CD4-positive, alpha-beta T cell (primary cell): ENCODE data around the gene POLDIP3. TPM values are rescaled to one million over a fixed set of nuclear protein-coding genes. Genes with fewer than 3 reads are reported as not detected.

Experiments
- ATAC-seq: fragments of 200-7000 bp; cut with Tn5 transposase; one replicate; pipeline ENCODE4 v1.10.0; 2022; ENCODE audit warnings: mild to moderate bottlenecking; ENCODE audit not compliant: poor library complexity
- CTCF ChIA-PET: fragments of 350-600 bp; sonication (Branson Sonifier 250); formaldehyde crosslinking; loops from one replicate; lab custom pipeline; 2021; ENCODE audit warnings: antibody characterized with exemption, inconsistent platforms; lab: Charles Lee
- POLR2A ChIA-PET: fragments of 350-600 bp; sonication (Branson Sonifier 250); formaldehyde crosslinking; loops from one replicate; lab custom pipeline; 2021; ENCODE audit warnings: antibody characterized with exemption, inconsistent platforms; lab: Charles Lee
- DNase-seq, 14 experiments: peaks; one replicate each; pipeline ENCODE4 v3.0.0-alpha.2; 2013 to 2020; ENCODE audit warnings: mixed read lengths in 2 of 14
- H3K27ac ChIP-seq, 2 donors: one replicate each; pipeline versions ENCODE4 v1.5.1 to v1.7.0; 2013; ENCODE audit warnings: low read length in 2 of 2, low read depth in 1 of 2, mild to moderate bottlenecking in 1 of 2
- H3K27me3 ChIP-seq, 2 experiments: 1 replicate in 1 of 2; 2 replicates in 1 of 2; pipeline versions ENCODE4 v1.6.1 to v1.7.0; 2013; ENCODE audit warnings: low read length in 2 of 2, control low read depth in 1 of 2, mild to moderate bottlenecking in 1 of 2, moderate library complexity in 1 of 2; ENCODE audit not compliant: insufficient read depth in 2 of 2, control insufficient read depth in 1 of 2
- H3K36me3 ChIP-seq: one replicate; pipeline ENCODE4 v1.6.1; 2013; ENCODE audit warnings: low read length, control low read depth; ENCODE audit not compliant: insufficient read depth
- H3K4me1 ChIP-seq: one replicate; pipeline ENCODE4 v1.6.1; 2013; ENCODE audit warnings: low read length, control low read depth; ENCODE audit not compliant: insufficient read depth
- H3K4me3 ChIP-seq: one replicate; pipeline ENCODE4 v1.5.1; 2013; ENCODE audit warnings: mild to moderate bottlenecking, low read length, moderate library complexity
- H3K9me3 ChIP-seq, 2 experiments: 1 replicate in 1 of 2; 2 replicates in 1 of 2; pipeline versions ENCODE4 v1.6.1 to v1.7.0; 2013; ENCODE audit warnings: low read length in 2 of 2, mild to moderate bottlenecking in 2 of 2, control low read depth in 1 of 2, moderate library complexity in 1 of 2; ENCODE audit not compliant: control insufficient read depth in 1 of 2, insufficient read depth in 1 of 2
- H3K27ac Mint-ChIP-seq: one replicate; pipeline ENCODE4 v1.8.0; 2020; ENCODE audit warnings: mixed read lengths
- H3K27me3 Mint-ChIP-seq: one replicate; pipeline ENCODE4 v1.8.0; 2021; ENCODE audit warnings: mixed read lengths
- H3K36me3 Mint-ChIP-seq: one replicate; pipeline ENCODE4 v1.8.0; 2021; ENCODE audit warnings: low read depth, mixed read lengths
- H3K4me1 Mint-ChIP-seq: one replicate; pipeline ENCODE4 v1.8.0; 2021; ENCODE audit warnings: low read depth, mixed read lengths
- H3K4me3 Mint-ChIP-seq: one replicate; pipeline ENCODE4 v1.8.0; 2020; ENCODE audit warnings: mild to moderate bottlenecking, mixed read lengths
- H3K9me3 Mint-ChIP-seq: one replicate; pipeline ENCODE4 v1.8.0; 2020; ENCODE audit warnings: mixed read lengths
- CTCF ChIP-seq: fragments of 200-600 bp; IDR thresholded peaks from one replicate; pipeline ENCODE4 v1.8.0; 2022; ENCODE audit warnings: antibody characterized with exemption, mild to moderate bottlenecking
- intact Hi-C, 2 experiments: fragments of 100-400 bp; cut with DNase I in 1 of 2; cut with micrococcal nuclease in 1 of 2; formaldehyde crosslinking; loops; one replicate each; pipeline versions ENCODE4 v1.15.1 to v1.9.0; 2023 to 2025; cut with DNase I, micrococcal nuclease
- total RNA-seq, 174 experiments: library from RNA in 2 of 174; stranded (reverse) in 2 of 174; gene quantifications; one replicate each; pipeline ENCODE4 v1.2.3 and lab custom pipeline; 2021 to 2026

The POLDIP3 gene
- total RNA-seq, 2 experiments from 2014 or later = 77.7 to 80.7 TPM

DNA sequence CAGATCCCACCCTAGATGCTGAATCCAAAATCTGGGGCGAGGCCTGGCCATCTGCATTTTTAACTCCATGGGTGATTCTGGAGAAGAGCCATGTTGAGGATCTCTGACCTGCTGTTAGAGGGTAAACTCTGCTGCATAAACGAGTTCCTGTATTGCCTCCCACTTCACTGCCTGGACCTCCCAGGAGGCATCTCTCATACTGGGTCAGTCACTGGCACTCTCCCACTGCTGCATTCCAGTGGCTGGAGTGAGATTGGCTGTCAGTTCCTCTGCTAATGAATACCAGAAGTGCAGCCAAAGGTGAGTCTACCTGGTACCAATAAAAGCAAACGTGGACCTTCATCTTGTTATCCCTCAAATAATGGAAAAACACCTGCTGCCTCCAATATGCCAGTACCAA is 10.3 kb downstream of the POLDIP3 start:
- H3K36me3 Mint-ChIP-seq = peaks cover 86% of the 10 kb centered on the region
- no peak overlapping the region for H3K4me3 Mint-ChIP-seq
- Histone ChIP-seq H3K27ac (no peak overlapping the region), H3K4me3 (no peak overlapping the region), H3K4me1 (peaks cover 30% of the 10 kb centered on the region), H3K36me3 (peaks cover 69% of the 10 kb centered on the region), H3K27me3 (no peaks in the 10 kb centered on the region), H3K9me3 (no peaks in the 10 kb centered on the region)
- ATAC-seq (no peak), DNase-seq (no peak)
- H3K27ac Mint-ChIP-seq = no peak overlapping the region
- no peaks in the 10 kb centered on the region for H3K27me3 Mint-ChIP-seq
- TF ChIP-seq CTCF = no peak
- H3K9me3 Mint-ChIP-seq = no peaks in the 10 kb centered on the region
- H3K4me1 Mint-ChIP-seq = peaks cover 42% of the 10 kb centered on the region
- intact Hi-C loops = no loop called here
- POLR2A ChIA-PET = no interaction called here
- CTCF ChIA-PET = no interaction called here

GRCh38 chr22:42603427-42603826 is 11.3 kb downstream of the POLDIP3 start:
- Mint-ChIP-seq H3K27me3 (no peaks in the 10 kb centered on the region), H3K27ac (peak overlapping the region; percentile 61), H3K9me3 (no peaks in the 10 kb centered on the region), H3K4me1 (peaks cover 36% of the 10 kb centered on the region), H3K4me3 (no peak overlapping the region), H3K36me3 (peaks cover 88% of the 10 kb centered on the region)
- POLR2A ChIA-PET = interaction anchor here (0.7 kb wide), 1 partner anchor 9 kb away, joined by 3 read pairs; no protein-coding TSS in a partner anchor
- Histone ChIP-seq H3K4me1 (peaks cover 21% of the 10 kb centered on the region), H3K36me3 (peaks cover 68% of the 10 kb centered on the region), H3K9me3 (no peaks in the 10 kb centered on the region), H3K4me3 (no peak overlapping the region), H3K27ac (no peak overlapping the region), H3K27me3 (no peaks in the 10 kb centered on the region)
- DNase-seq (no peak), ATAC-seq (no peak)
- intact Hi-C loops = no loop called here
- TF ChIP-seq CTCF = no peak
- CTCF ChIA-PET = no interaction called here

DNA sequence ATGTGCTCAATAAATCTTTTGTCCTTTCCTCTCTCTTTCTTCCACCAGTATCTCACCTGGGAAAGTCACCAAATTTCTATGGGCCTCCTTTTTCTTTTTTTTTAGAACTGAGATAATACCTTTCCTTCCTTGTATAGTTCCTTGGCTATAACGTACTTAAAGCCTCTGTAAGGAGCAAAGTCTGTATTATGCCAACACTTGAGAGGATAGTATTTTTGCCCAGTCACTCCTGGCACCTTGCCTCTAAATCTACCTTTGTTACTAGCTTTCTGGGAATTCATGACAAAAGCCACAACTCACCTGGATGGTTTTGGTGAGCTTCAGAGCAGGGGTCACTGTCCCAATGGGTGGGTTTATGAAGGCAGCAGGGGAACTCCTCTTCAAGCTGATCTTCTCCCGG is 12.2 kb downstream of the POLDIP3 start:
- peaks cover 34% of the 10 kb centered on the region for H3K4me1 Mint-ChIP-seq
- H3K27ac Mint-ChIP-seq = no peak overlapping the region

More for the DNA sequence above, 12.2 kb downstream of the POLDIP3 start:
- ChIA-PET POLR2A (interaction anchor here (1.2 kb wide), 1 partner anchor 12 kb away, joined by 3 read pairs; the partner anchor contains the start of gene POLDIP3), CTCF (no interaction called here)
- H3K9me3 Mint-ChIP-seq = no peaks in the 10 kb centered on the region
- peaks cover 94% of the 10 kb centered on the region for H3K36me3 Mint-ChIP-seq
- peaks cover 69% of the 10 kb centered on the region for H3K36me3 ChIP-seq
- H3K4me3 Mint-ChIP-seq = no peak overlapping the region
- H3K4me1 ChIP-seq = peaks cover 17% of the 10 kb centered on the region
- DNase-seq (no peak), ATAC-seq (no peak)
- H3K27me3 Mint-ChIP-seq = no peaks in the 10 kb centered on the region
- no peaks in the 10 kb centered on the region for H3K9me3 ChIP-seq
- intact Hi-C loops = no loop called here
- no peak for TF ChIP-seq CTCF
- no peaks in the 10 kb centered on the region for H3K27me3 ChIP-seq
- no peak overlapping the region for H3K27ac ChIP-seq
- H3K4me3 ChIP-seq = no peak overlapping the region
